Measurements from ENCODE around the gene LGI4. TPM values are rescaled to one million over a fixed set of nuclear protein-coding genes. Genes with fewer than 3 reads are reported as not detected.

The LGI4 gene
- total RNA-seq (10 to 100 TPM in 3 of 5 donors, 1 to 10 TPM in 2; 3.1 to 40.0 (median 16.3) TPM), polyA plus RNA-seq (10 to 100 TPM in 2 of 3 donors, 1 to 10 TPM in 1; 4.4 to 18.6 (median 10.4) TPM)
- long read RNA-seq, donor 1, partial matches to known transcripts: 0 of 2 reads
- long read RNA-seq, donor 1, other reads (novel, unspliced or antisense): 0 of 2 reads
- long read RNA-seq, donor 2, partial matches to known transcripts: 0 of 4 reads
- long read RNA-seq, donor 2, other reads (novel, unspliced or antisense): 0 of 4 reads
- long read RNA-seq, donor 3: 0 reads
- long read RNA-seq, donor 4: 0 reads
- long read RNA-seq, donor 5, partial matches to known transcripts: 0 of 1 reads
- long read RNA-seq, donor 5, other reads (novel, unspliced or antisense): 0 of 1 reads
- long read RNA-seq, donor 6, transcript LGI4-201 (9 exons, 2,814 nt): major isoform, 7 of 12 reads
- long read RNA-seq, donor 6, partial matches to known transcripts: 0 of 12 reads
- long read RNA-seq, donor 6, other reads (novel, unspliced or antisense): 0 of 12 reads
- long read RNA-seq, donor 7, partial matches to known transcripts: 0 of 2 reads
- long read RNA-seq, donor 7, other reads (novel, unspliced or antisense): 0 of 2 reads
- long read RNA-seq, donor 8, partial matches to known transcripts: 12 of 41 reads
- long read RNA-seq, donor 8, other reads (novel, unspliced or antisense): 23 of 41 reads
- long read RNA-seq, donor 9, partial matches to known transcripts: 140 of 162 reads
- long read RNA-seq, donor 9, other reads (novel, unspliced or antisense): 22 of 162 reads
- long read RNA-seq, donor 10, partial matches to known transcripts: 0 of 3 reads
- long read RNA-seq, donor 10, other reads (novel, unspliced or antisense): 0 of 3 reads

DNA sequence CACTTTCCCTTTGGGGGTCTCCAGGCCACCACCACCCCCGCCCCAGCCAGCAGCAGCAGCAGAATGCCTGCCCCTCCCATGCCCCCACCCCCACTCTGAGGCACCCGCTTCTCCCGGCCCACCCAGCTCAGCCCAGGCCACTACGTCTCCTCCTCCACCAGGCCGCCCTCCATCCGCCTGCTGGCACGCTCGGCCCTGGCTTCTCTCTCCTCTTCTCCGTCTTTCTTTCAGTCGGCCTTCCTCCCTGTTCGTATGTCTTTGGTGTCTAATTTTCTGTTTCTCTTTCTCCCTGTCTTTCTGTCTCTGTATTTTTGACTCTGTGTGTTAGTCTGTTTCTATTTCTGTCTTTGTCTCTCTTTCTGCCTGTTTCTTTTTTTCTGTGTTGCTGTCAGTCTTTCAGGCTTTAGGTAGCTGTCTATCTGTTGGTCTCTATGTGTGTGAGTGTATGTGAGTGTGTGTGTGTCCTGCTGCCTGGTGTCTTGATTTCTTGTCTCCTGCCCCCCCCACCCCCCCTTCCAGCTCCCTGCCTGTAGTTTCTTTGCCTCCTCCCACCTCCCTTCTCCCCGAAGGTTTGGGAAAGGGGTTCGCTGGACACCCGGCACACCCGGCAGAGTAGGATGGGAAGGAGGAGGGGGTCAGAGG is at the start of gene LGI4:
LGI4 (minus strand) TSS at position 459 of the 642 bp plus-strand sequence; CDS start at position 80, 379 bp downstream.
- TF ChIP-seq POLR2A (IDR thresholded peaks at IDR 0.05): no peak
- TF ChIP-seq POLR2AphosphoS5 (IDR thresholded peaks at IDR 0.05): no peak
- peaks cover 7 to 44% (median 43%) of the 10 kb centered on the region in 4 donors for H3K4me1 ChIP-seq
- peak in 1 of 2 donors; percentile 44 for DNase-seq
- no peaks in the 10 kb centered on the region for H3K36me3 ChIP-seq
- peak within 1 kb of the TSS in 4 of 5 donors; percentile 47 to 73 (median 54) for H3K27ac ChIP-seq
- H3K9me3 ChIP-seq: no peaks in the 10 kb centered on the region
- H3K27me3 ChIP-seq: peaks cover 0 to 4% (median 0%) of the 10 kb centered on the region in 3 donors
- 53 to 76% (median 72%) methylated on average over 12 to 15 of the region's 15 CpGs for WGBS, 5 donors
- intact Hi-C loops (cut with DNase I; ENCODE audit: low total_unique reads): no loop called here
- H3K4me3 ChIP-seq: peak within 1 kb of the TSS; percentile 20 to 32 (median 24)

DNA sequence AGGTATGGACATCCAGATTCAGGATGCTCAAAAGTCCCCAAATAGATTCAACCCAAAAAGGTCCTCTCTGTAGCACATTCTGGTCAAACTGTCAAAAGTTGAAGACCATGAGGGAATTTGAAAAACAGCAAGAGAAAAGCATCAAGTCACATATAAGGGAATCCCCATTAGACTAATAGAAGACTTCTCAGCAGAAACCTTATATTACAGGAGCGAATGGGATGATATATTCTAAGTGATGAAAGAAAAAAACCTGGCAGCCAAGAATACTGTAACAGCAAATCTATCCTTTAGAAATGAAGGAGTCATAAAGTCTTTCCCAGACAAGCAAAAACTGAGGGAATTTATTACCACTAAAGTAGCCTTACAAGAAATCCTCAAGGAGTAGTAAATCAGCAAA is 49.4 kb upstream of the LGI4 start:
- H3K27me3 ChIP-seq: no peaks in the 10 kb centered on the region
- H3K36me3 ChIP-seq: no peaks in the 10 kb centered on the region
- intact Hi-C loops (cut with DNase I; ENCODE audit: low total_unique reads): no loop called here
- DNase-seq: no peak
- 89 to 95% (median 91%) methylated on average over 1 of the region's 1 CpG for WGBS, 5 donors
- H3K27ac ChIP-seq: no peak overlapping the region
- H3K4me3 ChIP-seq: no peak overlapping the region
- H3K4me1 ChIP-seq: no peaks in the 10 kb centered on the region
- H3K9me3 ChIP-seq: peaks cover 0 to 8% (median 0%) of the 10 kb centered on the region in 4 donors
- TF ChIP-seq EP300 (IDR thresholded peaks at IDR 0.05) (no peak), POLR2A (IDR thresholded peaks at IDR 0.05) (no peak), POLR2AphosphoS5 (IDR thresholded peaks at IDR 0.05) (no peak)
- TF ChIP-seq, protein P1, sequence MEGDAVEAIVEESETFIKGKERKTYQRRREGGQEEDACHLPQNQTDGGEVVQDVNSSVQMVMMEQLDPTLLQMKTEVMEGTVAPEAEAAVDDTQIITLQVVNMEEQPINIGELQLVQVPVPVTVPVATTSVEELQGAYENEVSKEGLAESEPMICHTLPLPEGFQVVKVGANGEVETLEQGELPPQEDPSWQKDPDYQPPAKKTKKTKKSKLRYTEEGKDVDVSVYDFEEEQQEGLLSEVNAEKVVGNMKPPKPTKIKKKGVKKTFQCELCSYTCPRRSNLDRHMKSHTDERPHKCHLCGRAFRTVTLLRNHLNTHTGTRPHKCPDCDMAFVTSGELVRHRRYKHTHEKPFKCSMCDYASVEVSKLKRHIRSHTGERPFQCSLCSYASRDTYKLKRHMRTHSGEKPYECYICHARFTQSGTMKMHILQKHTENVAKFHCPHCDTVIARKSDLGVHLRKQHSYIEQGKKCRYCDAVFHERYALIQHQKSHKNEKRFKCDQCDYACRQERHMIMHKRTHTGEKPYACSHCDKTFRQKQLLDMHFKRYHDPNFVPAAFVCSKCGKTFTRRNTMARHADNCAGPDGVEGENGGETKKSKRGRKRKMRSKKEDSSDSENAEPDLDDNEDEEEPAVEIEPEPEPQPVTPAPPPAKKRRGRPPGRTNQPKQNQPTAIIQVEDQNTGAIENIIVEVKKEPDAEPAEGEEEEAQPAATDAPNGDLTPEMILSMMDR (IDR thresholded peaks at IDR 0.05): no peak

DNA sequence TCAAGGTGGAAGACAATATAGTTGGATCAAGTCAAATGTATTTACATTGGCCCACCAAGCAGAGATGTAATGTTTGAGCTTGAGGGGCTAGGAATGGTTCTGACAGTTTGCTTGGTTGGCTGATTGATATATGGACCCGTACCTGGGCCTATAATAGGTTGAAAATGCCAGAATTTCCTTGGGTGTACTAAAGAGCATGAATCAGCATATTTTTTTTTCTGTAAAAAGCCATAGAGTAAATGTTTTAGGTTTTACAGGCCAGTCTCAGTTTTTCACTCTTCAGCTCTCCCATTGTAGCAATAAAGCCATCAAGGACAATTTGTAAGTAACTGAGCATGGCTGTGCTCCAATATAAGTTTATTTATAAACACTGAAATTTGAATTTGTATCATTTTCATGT is 46.5 kb upstream of the LGI4 start:
- H3K27me3 ChIP-seq: no peaks in the 10 kb centered on the region
- intact Hi-C loops (cut with DNase I; ENCODE audit: low total_unique reads): no loop called here
- peaks cover 0 to 12% (median 0%) of the 10 kb centered on the region in 4 donors for H3K9me3 ChIP-seq
- no peak overlapping the region for H3K27ac ChIP-seq
- no peak for TF ChIP-seq POLR2AphosphoS5 (IDR thresholded peaks at IDR 0.05)
- no peak for TF ChIP-seq POLR2A (IDR thresholded peaks at IDR 0.05)
- TF ChIP-seq, protein P1 (IDR thresholded peaks at IDR 0.05): no peak
- 75 to 97% (median 85%) methylated on average over 1 of the region's 1 CpG for WGBS, 5 donors
- H3K4me3 ChIP-seq: no peak overlapping the region
- no peak for DNase-seq
- H3K4me1 ChIP-seq: no peaks in the 10 kb centered on the region
- no peaks in the 10 kb centered on the region for H3K36me3 ChIP-seq

DNA sequence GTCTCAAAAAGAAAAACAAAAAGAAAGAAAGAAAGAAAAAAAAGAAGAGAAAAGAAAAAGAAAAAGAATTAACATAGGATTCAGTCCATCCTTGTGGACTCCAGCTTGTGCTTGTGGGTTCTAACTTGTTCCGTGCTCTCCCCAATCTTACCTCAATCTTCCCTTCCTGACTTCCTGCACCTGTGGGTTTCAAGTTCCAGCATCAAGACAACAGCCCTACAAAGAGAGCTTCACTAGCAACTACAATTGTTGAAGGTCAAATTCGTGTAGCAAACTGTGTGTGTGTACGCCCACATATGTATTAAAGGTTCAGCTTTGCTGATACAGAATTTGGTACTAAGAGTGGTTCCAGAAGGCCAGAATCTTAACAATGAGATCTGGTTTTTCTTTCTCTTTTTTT is 45.0 kb upstream of the LGI4 start:
- no peak overlapping the region for H3K27ac ChIP-seq

More for the DNA sequence above, 45.0 kb upstream of the LGI4 start:
- H3K27me3 ChIP-seq: no peaks in the 10 kb centered on the region
- 67 to 78% (median 77%) methylated on average over 3 of the region's 3 CpGs for WGBS, 5 donors
- no peaks in the 10 kb centered on the region for H3K36me3 ChIP-seq
- H3K4me1 ChIP-seq: peaks cover 0 to 5% (median 0%) of the 10 kb centered on the region in 4 donors
- no peak for DNase-seq
- intact Hi-C loops (cut with DNase I; ENCODE audit: low total_unique reads): no loop called here
- H3K4me3 ChIP-seq: no peak overlapping the region
- TF ChIP-seq POLR2AphosphoS5 (IDR thresholded peaks at IDR 0.05): no peak
- TF ChIP-seq, protein P1 (IDR thresholded peaks at IDR 0.05): no peak
- TF ChIP-seq POLR2A (IDR thresholded peaks at IDR 0.05): no peak
- no peak for TF ChIP-seq EP300 (IDR thresholded peaks at IDR 0.05)
- peaks cover 0 to 12% (median 0%) of the 10 kb centered on the region in 4 donors for H3K9me3 ChIP-seq
